Stimulated activated CD8-positive, alpha-beta memory T cell treated with anti-CD3 and anti-CD28 coated beads, Interleukin-7, amount 100 ng/mL, for 1 hour (primary cell): ENCODE data around the gene IP6K3.

ENCODE experiments used
- DNase-seq, 2 donors: peaks; one replicate each; pipeline ENCODE4 v3.0.0-alpha.2; 2020; ENCODE audit warnings: low read depth in 2 of 2

Gene IP6K3

DNA sequence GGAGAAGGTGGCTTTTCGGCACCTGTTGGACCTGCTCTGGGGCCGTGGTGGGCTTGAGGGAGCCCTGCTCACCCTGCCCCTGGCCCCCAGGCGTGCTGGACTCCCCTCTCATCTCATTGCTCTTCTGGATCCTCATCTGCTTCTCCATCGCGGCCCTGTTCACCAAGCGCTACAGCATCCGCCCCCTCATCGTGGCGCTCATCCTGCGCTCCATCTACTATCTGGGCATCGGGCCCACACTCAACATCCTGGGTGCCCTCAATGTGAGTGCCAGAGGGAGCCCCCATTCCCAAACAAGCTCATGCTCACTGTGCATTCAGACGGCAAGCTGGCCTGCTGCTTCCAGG, 57.6 kb downstream of the IP6K3 start:
- DNase-seq, result no peak

DNA sequence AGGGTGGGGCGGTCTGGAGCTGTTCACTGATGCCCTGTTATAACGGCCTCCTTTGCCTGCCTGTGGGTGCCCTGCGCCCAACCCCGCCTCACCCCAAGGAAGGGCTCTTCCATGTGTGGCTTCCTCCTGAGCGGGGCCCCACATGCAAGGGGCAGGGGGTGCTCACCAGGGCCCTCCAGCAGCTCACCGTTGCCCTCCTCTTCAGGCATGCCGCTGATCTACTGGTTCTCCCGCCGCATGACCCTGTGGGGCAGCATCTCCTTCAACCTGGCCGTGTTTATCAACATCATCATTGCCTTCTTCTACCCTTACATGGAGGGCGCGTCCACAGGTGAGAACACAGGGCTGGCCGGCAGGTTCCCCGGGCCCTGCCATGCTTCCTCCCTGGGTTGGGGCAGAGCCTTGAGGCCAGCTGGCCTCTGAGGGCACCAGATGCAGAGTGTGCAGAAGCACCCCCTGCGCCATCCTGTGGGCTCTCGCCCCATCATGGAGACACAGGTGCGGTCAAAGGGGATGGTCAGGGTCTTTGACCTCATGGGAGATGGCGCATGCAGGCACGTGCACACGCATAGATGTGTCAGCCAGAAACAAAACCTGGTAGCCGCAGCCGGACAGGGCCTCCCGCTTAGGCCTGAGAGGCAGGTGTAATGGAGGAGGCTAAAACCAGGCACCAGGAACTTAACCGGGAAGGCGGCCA, 58.1 kb downstream of the IP6K3 start:
- DNase-seq, result no peak

DNA sequence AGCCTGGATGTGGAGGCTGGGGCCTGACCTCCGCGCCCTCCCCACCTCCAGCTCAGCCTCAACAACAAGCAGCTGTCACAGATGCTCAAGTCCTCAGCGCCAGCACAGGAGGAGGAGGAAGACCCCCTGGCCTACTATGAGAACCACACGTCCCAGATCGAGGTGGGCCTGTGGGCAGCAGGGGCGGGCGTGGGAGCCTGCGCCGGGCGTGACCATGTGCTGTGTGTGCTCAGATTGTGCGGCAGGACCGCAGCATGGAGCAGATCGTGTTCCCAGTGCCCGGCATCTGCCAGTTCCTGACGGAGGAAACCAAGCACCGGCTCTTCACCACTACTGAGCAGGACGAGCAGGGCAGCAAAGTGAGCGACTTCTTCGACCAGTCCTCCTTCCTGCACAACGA, 58.7 kb downstream of the IP6K3 start:
- no peak for DNase-seq

DNA sequence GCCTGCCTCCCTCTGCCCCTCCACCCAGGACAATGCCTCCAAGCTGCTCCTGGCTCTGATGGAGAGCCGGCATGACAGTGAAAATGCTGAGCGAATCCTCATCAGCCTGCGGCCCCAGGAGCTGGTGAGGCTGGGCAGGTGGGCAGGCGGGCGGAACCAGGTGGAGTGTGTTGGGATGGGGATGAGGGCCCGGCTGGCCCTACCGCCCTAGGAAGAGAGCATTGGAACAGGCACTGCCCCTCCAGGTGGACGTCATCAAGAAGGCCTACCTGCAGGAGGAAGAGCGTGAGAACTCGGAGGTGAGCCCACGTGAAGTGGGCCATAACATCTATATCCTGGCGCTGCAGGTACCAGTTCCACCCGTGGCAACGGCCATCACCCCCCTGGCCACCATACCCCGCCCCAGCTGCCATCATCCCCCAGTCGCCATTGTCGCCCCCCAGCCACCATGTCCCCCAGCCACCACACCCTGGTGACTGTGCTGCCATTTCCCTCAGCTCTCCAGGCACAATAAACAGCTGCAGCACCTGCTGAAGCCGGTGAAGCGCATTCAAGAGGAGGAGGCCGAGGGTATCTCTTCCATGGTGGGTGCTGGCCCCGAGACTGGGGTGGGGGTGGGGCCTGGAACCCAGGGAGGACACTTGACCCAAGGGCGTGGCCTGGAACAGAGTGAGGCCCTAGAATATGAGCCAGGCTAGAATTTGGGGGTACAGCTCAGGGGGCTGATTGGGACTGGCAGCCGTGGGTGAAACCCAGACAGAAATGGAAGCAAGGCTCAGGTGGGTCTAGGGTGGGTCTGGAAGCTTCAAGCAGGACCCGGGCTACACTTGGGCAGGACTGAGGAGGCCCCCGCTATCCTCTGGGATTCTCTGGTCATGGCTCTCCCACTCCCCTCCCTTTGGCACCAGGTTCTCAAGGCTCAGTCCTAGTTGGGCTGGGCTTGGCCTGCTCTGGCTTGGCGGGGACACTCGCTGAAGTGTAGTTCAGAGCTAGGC, 59.4 kb downstream of the IP6K3 start:
- DNase-seq, result no peak

DNA sequence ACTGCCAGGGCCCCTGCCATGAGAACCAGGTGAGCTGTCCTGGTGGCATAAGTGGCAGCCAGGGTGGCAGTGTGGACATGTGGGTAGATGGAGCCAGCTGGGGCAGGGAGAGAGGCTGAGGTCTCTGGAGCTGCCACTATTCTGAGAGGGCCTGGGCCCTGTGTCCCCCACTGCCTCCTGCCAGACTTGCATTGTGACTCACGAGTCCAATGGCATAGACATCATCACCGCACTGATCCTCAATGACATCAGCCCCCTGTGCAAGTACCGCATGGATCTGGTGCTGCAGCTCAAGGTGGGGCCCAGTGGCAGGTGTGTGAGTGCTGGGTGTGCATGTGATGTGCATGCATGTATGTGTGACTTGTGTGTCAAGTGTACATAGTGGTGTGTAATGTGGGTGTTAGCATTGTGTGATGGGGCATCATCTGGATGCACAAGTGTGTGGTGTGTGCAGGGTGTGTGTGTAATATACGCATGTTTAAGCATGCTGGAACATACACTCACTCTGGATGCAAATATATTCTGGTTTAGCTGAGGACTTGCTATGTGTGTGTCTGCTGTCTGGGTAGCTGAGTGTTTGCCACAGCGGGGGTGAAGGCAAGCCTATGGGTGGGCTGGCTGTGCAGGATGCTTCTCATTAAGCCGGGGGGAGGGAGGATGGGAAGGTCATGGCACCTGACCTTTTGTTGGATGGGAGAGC, 60.3 kb downstream of the IP6K3 start:
- no peak for DNase-seq

DNA sequence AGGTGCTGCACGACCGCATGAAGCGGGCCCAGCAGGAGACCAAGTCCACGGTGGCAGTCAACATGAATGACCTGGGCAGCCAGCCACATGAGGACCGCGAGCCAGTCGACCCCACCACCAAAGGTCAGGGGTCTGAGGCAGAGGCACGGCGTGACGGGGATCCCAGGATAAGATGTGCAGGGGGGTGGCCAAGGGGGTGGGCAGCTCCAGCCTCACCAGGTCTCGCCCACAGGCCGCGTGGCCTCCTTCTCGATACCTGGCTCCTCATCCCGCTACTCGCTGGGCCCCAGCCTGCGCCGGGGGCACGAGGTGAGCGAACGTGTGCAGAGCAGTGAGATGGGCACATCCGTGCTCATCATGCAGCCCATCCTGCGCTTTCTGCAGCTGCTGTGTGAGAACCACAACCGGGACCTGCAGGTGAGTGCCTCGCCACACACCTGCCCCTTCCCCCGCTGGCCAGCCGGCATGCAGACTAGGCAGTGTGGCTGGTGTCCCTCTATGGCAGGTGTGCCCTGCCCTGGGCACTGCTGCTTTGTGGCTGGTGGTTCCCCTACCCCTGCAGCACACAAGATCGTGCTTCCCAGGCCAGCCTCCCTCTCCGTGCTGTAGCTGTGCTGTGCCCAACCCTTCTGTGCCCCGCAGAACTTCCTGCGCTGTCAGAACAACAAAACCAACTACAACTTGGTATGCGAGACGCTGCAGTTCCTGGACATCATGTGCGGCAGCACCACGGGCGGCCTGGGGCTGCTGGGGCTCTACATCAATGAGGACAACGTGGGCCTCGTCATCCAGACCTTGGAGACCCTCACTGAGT, 61.1 kb downstream of the IP6K3 start:
- DNase-seq, result no peak

DNA sequence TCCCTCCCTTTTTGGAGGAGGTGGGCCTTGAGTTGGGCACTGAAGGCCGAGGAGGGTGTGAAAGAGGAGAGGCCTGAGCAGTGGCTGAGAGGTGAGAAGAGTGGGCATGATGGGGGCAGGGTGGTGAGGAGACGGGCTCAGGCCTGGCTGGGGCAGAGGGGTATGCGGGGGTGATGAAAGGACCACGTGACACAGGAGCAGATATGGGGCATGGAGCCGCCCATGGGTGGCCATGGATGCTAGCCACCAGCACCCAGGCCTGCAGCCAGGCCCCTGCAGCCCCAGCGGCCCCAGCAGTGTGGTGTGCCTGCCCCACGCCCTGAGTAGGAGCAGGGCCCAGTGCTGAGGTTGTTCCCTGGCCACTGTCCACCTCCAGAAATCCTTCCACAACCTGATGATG, 61.7 kb downstream of the IP6K3 start:
- no peak for DNase-seq

DNA sequence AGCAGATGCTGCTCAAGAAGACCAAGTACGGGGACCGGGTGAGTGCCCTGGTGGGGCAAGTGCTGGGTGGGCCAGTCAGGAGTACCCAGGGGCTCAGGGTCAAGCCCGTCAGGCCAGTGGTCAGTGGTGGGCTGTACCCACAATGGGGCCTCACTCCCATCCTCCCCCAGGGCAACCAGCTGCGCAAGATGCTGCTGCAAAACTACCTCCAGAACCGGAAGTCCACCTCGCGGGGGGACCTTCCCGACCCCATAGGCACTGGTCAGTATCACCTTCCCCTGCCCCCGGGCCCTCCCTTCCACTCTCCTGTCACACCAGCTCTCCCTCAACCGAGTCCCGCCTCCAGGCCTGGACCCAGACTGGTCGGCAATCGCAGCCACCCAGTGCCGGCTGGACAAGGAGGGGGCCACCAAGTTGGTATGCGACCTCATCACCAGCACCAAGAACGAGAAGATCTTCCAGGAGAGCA, 62.2 kb downstream of the IP6K3 start:
- DNase-seq, result no peak

DNA sequence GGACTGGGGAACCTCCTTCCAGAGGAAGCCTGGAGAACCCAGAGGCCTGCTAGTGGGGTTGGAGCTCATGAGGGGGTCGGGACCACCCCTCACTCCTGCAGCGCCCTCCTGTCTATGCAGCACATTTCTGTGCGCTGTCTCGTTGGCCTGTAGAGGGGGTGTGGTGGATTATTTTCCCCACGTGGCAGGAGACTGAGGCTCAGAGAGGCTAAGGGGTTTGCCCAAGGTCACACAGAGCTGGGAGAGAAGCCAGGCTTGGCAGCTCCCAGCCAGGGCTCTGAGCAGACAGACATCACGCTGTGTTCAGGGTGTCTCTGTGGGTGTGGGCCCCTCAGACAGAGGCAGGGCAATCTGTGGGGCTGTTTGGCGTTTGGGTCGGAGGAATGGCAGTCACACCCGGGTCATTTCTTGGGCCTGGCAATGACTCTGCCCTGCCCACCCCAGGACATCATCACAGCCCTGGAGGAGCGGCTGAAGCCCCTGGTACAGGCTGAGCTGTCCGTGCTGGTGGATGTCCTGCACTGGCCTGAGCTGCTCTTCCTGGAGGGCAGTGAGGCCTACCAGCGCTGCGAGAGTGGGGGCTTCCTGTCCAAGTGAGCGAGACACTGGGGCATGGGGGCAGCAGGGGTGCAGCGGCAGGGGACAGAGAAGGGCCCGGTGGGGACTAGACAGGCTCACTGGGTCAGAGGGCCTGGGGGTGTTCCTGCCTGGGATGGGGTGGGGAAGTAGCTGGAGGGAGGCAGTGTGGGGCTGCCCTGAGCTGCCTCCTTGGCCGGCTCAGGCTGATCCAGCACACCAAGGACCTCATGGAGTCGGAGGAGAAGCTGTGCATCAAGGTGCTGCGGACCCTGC, 62.9 kb downstream of the IP6K3 start:
- no peak for DNase-seq

DNA sequence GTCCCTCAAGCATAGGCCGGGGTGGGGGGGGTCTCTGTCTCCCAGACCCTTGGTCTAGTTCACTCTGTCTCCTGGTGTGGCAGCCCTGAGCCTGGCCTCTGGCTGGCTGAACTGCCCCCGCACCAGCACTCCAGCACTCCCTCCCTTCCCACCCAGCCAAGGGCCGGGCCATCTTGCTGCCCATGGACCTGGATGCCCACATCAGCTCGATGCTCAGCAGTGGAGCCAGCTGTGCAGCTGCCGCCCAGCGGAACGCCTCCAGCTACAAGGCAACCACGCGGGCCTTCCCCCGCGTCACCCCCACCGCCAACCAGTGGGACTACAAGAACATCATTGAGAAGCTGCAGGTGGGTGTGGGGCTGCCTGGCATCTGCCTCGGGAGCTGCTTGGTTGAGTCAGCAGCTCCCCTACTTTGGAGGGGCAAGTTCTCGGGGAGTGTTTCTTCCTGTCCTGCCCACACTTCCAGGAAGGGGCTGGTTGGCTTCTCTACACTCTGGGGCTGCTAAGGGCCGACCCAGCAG, 63.6 kb downstream of the IP6K3 start:
- DNase-seq, result no peak

DNA sequence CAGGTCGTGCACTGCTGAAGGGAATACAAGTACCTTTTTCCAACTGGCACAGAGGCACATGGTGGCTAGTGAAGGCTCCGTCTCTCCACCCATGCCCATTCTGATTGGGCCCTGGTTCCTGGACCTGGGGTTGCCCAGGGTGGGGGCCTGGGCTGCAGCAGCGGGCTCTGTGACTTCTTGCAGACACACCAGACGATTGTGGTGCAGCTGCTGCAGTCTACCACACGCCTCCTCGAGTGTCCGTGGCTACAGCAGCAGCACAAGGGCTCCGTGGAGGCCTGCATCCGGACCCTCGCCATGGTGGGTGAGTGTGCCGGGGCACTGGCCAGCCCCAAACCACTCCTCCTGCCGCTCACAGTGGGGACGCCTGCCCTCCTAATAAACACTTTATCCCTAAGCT, 64.4 kb downstream of the IP6K3 start:
- DNase-seq, result no peak

DNA sequence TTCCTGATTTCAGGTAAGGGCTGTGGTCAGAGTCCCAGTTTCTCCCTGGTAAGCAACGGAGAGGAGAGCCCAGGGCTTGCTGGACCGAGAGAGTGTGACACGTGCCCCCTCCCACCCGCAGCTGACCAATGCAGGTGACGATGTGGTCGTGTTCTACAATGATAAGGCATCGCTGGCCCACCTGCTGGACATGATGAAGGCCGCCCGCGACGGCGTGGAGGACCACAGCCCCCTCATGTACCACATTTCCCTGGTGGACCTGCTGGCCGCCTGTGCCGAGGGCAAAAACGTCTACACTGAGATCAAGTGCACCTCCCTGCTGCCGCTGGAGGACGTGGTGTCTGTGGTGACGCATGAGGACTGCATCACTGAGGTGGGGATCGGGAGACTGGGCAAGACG, 66.9 kb downstream of the IP6K3 start:
- no peak for DNase-seq

DNA sequence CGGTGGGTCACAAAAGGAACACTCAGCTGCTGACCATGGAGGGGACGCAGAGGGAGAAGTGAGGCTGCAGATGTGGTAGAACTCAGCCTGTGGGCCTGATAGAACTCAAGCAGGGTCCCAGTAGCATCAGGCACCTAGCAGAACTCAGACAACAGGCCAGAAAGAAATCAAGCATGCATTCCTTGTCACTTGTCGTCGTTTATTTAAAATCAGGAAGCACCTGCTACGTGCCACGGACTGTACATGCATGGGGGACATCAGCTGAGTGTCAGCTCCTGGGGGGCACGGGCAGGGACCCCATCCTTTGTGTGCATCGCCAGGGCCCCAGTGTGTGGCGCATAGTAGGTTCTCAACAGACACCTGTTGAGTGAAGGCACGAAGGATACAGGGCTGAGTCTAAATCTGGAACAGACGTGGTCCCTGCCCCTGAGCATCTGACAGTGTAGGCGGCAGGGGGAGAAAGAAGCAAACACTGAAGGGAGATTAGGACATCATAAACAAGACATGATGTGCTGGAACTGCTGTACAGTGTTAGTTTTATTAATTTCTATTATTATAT, 67.7 kb downstream of the IP6K3 start:
- DNase-seq, result no peak

DNA sequence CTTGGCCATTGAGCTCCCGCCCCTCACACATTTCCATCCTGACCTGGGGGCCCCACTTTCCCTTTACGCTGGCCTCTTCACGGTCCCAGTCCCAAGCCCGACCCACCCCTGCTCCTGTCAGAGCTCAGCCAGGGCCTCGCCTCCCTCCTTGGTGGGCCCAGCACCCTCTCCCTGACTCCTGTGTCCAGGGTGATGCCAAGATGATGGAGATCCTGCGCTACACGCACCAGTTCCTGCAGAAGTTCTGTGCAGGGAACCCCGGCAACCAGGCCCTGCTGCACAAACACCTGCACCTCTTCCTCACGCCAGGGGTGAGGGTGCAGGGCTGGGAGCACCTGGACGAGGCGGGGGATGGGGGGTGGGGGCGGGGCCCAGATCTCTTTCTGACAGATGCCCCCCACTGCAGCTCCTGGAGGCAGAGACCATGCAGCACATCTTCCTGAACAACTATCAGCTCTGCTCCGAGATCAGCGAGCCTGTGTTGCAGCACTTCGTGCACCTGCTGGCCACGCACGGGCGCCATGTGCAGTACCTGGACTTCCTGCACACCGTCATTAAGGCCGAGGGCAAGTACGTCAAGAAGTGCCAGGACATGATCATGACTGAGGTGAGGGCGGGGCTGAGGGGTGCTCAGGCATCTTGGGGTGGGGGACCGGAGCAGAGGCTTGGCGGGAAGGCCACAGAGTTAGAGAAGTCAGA, 68.3 kb downstream of the IP6K3 start:
- DNase-seq, result no peak

DNA sequence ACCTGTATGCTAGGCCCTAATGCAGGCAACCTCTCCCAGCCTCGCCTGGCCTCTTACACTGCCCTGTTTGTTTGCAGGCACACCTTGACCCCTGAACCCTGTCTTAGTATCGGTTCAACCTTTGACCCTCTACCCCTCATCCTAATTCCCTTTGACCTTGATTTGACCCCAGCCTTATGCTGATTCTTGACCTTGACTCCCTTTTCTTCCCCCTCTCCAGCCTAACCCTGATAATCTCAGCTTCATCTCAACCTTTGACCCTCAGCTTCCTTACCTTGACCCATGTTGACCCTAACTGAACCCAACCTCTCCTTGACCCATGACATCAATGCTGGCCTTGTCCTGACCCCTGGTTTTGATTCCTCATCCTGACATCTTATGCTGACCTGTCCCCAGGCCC, 69.0 kb downstream of the IP6K3 start:
- DNase-seq, result no peak

DNA sequence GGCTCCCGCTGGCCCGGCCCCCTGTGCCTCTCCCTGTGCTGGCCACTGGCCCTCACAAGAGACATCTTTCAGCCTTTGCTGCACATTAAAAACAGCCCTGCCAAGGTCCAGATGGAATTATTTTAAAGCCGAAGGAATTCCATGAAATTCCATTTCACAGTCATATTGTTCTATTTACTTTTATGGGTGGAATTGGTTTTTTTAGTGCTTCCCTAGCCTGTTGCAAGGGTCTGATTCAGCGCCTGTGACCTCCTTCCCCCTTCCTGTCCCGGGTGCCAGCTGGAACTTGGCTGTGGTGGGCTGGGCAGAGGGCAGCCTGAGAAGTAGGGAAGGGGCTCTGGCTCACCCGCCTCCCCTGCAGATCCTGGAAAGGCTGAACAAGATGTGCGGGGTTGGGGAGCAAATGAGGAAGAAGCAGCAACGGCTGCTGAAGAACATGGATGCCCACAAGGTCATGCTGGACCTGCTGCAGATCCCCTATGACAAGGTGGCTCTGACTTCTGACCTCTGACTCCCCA, 69.5 kb downstream of the IP6K3 start:
- DNase-seq, result no peak

DNA sequence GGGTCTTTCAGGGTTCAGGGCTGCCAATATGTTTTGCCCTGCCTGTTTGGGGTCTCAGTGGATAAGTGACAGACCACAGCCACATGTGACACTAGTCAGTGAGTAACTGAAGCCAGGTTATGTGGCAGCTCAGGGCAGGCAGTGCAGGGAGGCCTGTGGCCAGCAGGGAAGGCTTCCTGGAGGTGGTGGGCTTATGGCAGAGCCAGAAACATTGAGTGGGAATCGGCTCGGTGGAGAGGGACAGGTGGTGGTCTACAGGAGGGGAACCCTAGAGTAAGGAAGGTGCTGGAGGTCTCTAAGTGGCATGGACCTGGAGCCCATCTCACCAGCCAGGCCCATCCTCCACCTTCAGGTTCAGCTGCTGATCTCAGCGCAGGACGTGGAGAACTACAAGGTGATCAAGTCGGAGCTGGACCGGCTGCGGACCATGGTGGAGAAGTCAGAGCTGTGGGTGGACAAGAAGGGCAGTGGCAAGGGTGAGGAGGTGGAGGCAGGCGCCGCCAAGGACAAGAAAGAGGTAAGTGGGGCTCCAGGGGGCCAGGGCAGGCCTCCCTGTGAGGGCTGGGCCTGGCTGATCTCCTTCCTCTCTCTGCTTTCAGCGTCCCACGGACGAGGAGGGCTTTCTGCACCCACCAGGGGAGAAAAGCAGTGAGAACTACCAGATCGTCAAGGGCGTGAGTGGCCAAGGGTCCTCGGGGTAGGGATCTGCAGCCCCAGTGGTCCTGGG, 70.1 kb downstream of the IP6K3 start:
- DNase-seq, result no peak

DNA sequence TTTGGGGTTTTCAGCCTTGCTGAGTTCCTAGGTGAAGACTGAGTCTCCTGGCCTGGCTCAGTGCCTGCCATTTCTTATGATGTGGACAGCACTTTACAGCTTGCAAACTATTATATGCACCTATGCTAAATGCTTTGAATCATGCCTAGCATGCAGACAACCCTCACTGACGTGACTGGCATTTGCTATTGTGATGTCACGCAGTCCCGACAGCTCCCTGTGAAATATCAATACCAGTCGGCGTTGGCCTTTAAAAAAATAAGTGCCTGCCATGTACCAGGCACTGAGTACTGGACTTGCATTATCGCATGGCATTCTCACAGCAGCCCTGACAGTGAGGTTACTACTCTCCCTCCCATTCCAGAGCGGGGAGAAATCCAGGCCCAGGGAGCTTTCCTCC, 70.7 kb downstream of the IP6K3 start:
- DNase-seq, result no peak

DNA sequence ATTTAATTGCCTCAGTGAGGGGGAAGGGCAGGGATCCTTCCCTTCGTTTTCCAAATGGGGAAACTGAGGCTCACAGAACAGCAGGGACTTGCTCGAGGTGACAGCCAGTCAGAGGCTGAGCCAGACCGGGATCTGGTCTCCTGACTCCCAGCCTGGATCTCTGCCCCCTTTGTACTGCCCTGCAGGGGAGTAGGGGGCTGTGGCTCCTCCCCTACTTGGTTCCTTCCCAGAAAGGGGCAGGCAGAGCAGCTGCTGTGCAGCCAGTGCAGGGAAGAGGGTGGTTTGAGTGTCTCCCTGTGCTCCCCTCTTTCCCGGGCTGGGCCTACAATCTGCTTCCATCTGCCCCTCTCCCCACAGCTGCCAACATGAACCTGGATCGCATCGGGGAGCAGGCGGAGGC, 72.9 kb downstream of the IP6K3 start:
- no peak for DNase-seq
